Mononuclear cell (primary cell): ENCODE measurements around the gene HDGFL2. TPM values are rescaled to one million over a fixed set of nuclear protein-coding genes. Genes with fewer than 3 reads are reported as not detected.

Experiments
- H3K27me3 ChIP-seq: 2 replicates; pipeline ENCODE4 v1.6.0; 2011; ENCODE audit warnings: low read length, control low read depth; ENCODE audit not compliant: insufficient read depth
- H3K4me1 ChIP-seq: 2 replicates; pipeline ENCODE4 v1.5.1; 2011; ENCODE audit warnings: mild to moderate bottlenecking, low read length, control low read depth; ENCODE audit not compliant: insufficient read depth
- H3K4me3 ChIP-seq: 2 replicates; pipeline ENCODE4 v1.5.1; 2011; ENCODE audit warnings: mild to moderate bottlenecking, low read length, moderate library complexity
- H3K9me3 ChIP-seq: 2 replicates; pipeline ENCODE4 v1.5.1; 2011; ENCODE audit warnings: low read depth, mild to moderate bottlenecking, control low read depth, low read length
- total RNA-seq: library from RNA; depleted of rRNA; stranded (reverse); fragments of >200 nt; gene quantifications from one replicate; pipeline ENCODE4 v1.2.3, GENCODE V29; 2012

HDGFL2 gene
- total RNA-seq, 1 donor: 13.2 TPM

- Histone ChIP-seq H3K4me1 (no peaks in the 10 kb centered on the region), H3K9me3 (no peaks in the 10 kb centered on the region), H3K27me3 (no peaks in the 10 kb centered on the region), H3K4me3 (no peak overlapping the region)
Measured at GRCh38 chr19:4507150-4507452, 35.0 kb downstream of the HDGFL2 start.

GRCh38 chr19:4507804-4508203, 35.7 kb downstream of the HDGFL2 start:
- H3K4me1 ChIP-seq: no peaks in the 10 kb centered on the region
- H3K9me3 ChIP-seq: no peaks in the 10 kb centered on the region
- no peaks in the 10 kb centered on the region for H3K27me3 ChIP-seq
- no peak overlapping the region for H3K4me3 ChIP-seq

DNA sequence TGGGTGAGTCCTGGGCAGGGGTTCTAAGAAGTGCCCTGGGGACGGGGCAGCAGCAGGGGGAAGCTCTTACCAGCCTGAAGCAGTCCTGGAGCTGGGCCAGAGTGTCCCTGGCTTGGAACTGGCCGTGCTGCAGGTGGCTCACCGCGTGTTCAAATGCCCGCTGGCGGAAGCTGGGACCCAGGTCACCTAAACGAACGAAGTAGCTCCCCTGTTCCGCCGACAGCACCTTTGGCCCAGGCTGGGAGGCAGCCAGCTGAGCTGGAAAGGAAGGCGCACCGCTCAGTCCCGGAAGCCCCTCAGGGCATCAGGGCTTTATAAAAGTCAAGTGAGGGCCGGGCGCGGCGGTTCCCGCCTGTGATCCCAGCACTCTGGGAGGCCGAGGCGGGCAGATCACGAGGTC, 36.6 kb downstream of the HDGFL2 start:
- H3K27me3 ChIP-seq: no peaks in the 10 kb centered on the region
- H3K4me1 ChIP-seq: no peaks in the 10 kb centered on the region
- no peaks in the 10 kb centered on the region for H3K9me3 ChIP-seq
- H3K4me3 ChIP-seq: no peak overlapping the region

GRCh38 chr19:4510435-4511255, 38.5 kb downstream of the HDGFL2 start:
- Histone ChIP-seq H3K9me3 (no peaks in the 10 kb centered on the region), H3K27me3 (no peaks in the 10 kb centered on the region), H3K4me3 (no peak overlapping the region), H3K4me1 (no peaks in the 10 kb centered on the region)

DNA sequence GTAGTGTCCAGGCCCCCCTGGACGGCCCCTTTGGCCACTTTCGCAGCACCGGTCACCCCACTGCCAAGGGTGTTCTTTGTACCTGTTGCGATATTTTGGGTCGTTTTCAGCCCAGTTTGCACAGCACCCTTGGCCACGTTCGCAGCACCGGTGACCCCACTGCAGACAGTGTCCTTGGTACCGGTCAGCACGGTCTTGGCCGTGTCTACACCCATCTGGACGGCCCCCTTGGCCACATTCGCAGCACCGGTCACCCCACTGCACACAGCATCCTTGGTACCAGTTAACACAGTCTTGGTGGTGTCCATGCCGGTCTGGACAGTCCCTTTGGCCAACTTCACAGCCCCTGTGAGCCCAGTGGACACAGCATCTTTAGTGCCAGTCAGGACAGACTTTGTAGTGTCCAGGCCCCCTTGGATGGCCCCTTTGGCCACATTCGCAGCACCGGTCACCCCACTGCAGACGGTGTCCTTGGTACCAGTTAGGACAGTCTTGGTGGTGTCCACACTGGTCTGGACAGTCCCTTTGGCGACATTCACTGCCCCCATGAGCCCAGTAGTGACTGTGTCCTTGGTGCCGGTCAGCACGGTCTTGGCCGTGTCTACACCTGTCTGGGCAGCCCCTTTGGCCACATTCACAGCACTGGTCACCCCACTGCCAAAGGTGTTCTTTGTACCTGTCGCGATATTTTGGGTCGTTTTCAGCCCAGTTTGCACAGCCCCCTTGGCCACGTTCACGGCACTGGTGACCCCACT, 39.4 kb downstream of the HDGFL2 start:
- no peak overlapping the region for H3K4me3 ChIP-seq
- no peaks in the 10 kb centered on the region for H3K9me3 ChIP-seq
- no peaks in the 10 kb centered on the region for H3K27me3 ChIP-seq
- no peaks in the 10 kb centered on the region for H3K4me1 ChIP-seq

DNA sequence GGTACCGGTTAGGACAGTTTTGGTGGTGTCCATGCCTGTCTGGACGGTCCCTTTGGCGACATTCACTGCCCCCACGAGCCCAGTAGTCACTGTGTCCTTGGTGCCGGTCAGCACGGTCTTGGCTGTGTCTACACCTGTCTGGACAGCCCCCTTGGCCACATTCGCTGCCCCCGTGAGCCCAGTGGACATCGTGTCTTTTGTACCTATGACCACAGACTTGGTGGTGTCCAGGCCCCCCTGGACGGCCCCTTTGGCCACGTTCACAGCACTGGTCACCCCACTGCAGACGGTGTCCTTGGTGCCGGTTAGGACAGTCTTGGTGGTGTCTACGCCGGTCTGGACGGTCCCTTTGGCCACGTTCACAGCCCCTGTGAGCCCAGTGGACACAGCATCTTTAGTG, 40.0 kb downstream of the HDGFL2 start:
- H3K27me3 ChIP-seq: no peaks in the 10 kb centered on the region
- H3K9me3 ChIP-seq: no peaks in the 10 kb centered on the region
- H3K4me3 ChIP-seq: no peak overlapping the region
- H3K4me1 ChIP-seq: no peaks in the 10 kb centered on the region

- Histone ChIP-seq H3K4me3 (no peak overlapping the region), H3K27me3 (no peaks in the 10 kb centered on the region), H3K9me3 (no peaks in the 10 kb centered on the region), H3K4me1 (no peaks in the 10 kb centered on the region)
Measured at GRCh38 chr19:4513248-4513647, 41.2 kb downstream of the HDGFL2 start.

- no peak overlapping the region for H3K4me3 ChIP-seq
- no peaks in the 10 kb centered on the region for H3K9me3 ChIP-seq
- H3K4me1 ChIP-seq: no peaks in the 10 kb centered on the region
- H3K27me3 ChIP-seq: no peaks in the 10 kb centered on the region
Measured at GRCh38 chr19:4515732-4516131, 43.6 kb downstream of the HDGFL2 start.

DNA sequence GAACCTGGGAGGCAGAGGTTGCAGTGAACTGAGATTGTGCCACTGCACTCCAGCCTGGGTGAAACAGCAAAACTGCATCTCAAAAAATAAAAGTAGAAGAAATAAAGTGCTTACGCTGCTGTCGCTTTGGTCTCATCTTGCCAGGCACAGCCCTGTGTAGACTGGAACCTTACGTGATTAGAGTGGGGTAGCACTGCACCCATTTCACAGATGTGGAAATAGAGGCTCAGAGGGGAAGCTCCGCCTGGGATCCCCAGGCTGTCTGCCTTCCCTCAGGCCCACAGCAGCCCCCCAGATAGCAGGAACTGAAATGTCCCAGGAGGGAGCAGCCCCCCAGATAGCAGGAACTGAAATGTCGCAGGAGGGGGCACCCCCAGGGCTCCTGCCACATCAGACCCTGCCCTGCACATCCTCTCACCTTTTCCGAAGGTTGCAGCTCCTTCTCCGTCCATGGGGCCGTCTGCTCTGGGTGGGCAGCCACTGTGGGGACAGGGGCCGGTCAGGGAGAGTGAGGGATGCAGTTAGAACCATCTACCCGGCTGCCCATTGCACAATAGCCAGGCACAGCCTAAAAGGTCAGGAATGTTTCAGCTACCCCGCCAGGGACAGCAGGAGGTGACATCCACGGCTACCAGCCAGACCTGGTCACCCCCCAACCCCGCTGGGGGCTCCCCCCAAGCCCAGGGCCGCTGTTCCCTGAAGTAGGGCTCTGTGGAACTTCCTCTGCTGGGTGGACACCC, 44.3 kb downstream of the HDGFL2 start:
- Histone ChIP-seq H3K9me3 (no peaks in the 10 kb centered on the region), H3K4me1 (no peaks in the 10 kb centered on the region), H3K4me3 (no peak overlapping the region), H3K27me3 (no peaks in the 10 kb centered on the region)

GRCh38 chr19:4516939-4517300, 44.8 kb downstream of the HDGFL2 start:
- Histone ChIP-seq H3K4me3 (no peak overlapping the region), H3K27me3 (no peaks in the 10 kb centered on the region), H3K9me3 (no peaks in the 10 kb centered on the region), H3K4me1 (no peaks in the 10 kb centered on the region)

DNA sequence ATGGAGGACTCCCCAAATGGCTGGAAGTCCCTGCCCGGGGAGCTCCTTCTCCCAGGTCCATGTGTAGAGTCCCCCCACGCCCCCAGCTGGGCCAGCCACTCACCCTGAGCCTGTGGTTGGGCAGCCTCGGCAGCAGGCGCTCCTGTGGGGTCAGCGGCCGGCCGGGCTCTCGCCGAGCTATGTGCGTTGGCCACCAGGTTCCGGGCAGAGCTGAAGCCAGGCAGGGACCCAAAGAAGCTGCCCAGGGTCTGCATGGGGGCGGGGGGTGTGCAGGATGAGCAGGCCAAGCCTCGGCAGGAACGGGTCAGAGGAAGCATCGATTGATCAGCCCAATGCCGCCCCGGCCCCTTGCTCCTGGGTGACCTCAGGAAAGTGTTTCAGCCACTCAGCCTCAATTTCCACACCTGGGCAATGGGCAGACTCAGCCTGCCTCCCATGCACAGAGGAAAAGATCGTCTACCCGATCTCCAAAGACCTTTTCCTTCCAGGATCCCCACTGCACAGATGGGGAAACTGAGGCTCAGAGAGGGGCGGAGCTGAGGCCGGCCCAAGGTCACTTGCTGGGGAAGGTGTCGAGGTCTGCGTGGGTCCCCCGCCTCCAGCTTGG, 45.5 kb downstream of the HDGFL2 start:
- no peaks in the 10 kb centered on the region for H3K9me3 ChIP-seq
- H3K4me3 ChIP-seq: no peak overlapping the region
- H3K4me1 ChIP-seq: no peaks in the 10 kb centered on the region
- H3K27me3 ChIP-seq: no peaks in the 10 kb centered on the region

DNA sequence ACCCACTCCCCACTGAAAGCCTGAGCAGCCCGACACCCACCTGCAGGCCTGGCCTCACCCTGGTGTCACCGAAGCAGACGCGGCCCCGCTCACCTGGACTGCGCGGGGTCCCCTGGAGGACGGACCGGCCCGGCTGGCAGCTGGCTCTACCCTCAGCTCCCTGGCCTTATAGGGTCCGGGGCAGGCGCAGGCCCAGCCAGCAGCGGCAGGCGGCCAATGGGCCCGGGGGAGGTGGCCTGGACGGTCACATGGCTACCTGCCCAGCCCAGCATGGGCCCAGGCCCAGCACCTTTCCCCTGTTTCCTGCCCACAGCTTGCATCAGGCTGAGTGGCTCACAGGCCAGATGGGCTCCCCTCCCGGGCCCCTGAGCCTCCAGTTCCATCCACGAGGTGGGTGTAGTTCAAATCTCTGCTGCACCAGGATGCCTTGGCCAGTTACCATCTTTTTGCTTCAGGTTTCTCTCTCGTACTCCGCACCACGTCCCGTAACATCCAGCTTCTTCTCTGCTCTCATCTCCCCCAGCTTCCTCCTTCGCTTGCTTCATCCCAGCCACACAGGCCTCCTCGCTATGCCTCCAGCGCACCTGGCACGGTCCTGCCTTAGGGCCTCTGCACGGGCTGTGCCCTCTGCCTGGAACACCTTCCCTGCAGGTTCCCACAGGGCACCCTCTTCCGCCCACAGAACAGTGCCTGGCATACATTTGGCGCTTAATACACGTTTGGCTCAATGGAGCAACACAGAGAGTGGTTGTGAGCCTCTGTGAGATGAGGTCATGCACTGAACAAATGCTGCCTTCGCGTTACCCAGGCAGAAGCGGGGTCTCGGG, 46.5 kb downstream of the HDGFL2 start, which contains the start of gene PLIN4:
PLIN4 (minus strand) TSS at position 142 of the 827 bp plus-strand sequence. CDS start 214 bp downstream, outside the sequence.
- Histone ChIP-seq H3K4me3 (no peak within 1 kb of the TSS), H3K27me3 (no peaks in the 10 kb centered on the region), H3K4me1 (no peaks in the 10 kb centered on the region), H3K9me3 (no peaks in the 10 kb centered on the region)

- Histone ChIP-seq H3K27me3 (no peaks in the 10 kb centered on the region), H3K4me3 (no peak overlapping the region), H3K9me3 (no peaks in the 10 kb centered on the region), H3K4me1 (no peaks in the 10 kb centered on the region)
Measured at GRCh38 chr19:4519172-4519496, 47.0 kb downstream of the HDGFL2 start.

DNA sequence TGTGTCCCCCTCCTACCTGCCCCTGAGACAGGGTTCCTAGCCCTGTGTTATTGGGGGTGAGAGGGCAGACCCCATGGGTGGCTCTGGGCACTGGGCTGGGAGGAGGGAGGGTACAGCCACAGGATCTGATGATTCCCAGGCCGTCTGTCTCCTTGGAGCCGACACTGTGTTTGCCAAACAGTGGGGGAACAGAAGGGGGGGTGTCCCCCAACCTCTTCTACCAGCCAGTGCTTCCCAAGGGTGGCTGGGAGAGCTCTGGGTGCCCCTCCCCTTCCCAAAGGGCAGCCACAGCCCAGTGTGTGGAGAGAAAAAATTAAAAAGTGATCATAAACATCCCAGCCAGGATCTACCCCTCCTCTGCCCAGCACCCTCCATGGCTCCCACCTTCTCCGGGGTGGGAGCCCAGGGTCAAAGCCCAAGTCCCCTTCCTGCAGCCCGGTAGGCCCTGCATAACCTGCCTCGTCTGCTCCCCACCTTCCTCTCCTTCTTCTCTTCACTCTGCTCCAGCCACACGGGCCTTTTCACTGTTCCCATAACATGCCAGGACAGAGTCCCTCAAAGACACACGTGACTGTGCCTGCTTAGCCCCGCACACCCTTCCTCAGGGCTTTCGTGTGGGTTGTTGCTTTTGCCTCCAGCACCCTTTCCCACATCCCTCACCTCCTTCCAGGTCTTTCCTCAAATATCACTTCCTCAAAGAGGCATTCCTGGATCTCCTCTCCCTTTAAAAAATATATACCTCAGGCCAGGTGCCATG, 47.6 kb downstream of the HDGFL2 start:
- H3K9me3 ChIP-seq: no peaks in the 10 kb centered on the region
- no peaks in the 10 kb centered on the region for H3K4me1 ChIP-seq
- no peaks in the 10 kb centered on the region for H3K27me3 ChIP-seq
- no peak overlapping the region for H3K4me3 ChIP-seq
